22Rv1 (cell line): ENCODE measurements around the gene BTN3A1.

Experiments used
- CTCF ChIP-seq: fragments of 450-650 bp; IDR thresholded peaks from 2 replicates; pipeline ENCODE4 v1.5.1; 2017; ENCODE audit warnings: mild to moderate bottlenecking
- ZFX ChIP-seq: fragments of 450-650 bp; IDR thresholded peaks from 2 replicates; pipeline ENCODE4 v1.6.1; 2017; ENCODE audit warnings: antibody characterized with exemption, borderline replicate concordance

GRCh38 chr6:26412954-26413353 is 10.9 kb downstream of the BTN3A1 start:
- TF ChIP-seq CTCF (no peak), ZFX (no peak)
